ENCODE data around the gene DYNC2LI1. TPM values are rescaled to one million over a fixed set of nuclear protein-coding genes. Genes with fewer than 3 reads are reported as not detected.

The DYNC2LI1 gene
- total and polyA plus RNA-seq, 2 of the 8 experiments (the other 6 are each of a cell fraction or from before 2014, with no cell fraction given): 3.9 to 7.6 TPM

DNA sequence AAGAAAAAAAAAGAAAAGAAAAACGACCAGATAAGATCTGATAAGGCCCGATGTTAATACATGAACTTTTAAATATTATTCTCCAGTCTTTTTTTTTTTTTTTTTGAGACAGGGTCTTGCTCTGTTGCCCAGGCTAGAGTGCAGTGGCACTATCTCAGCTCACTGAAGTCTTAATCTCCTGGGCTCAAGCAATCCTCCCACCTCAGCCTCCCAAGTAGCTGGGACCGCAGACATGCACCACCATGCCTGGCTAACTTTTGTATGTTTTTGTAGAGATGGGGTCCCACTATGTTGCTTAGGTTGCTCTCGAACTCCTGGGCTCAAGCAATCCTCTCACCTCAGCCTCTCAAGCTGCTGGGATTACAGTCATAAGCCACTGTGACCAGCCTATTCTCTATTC, 63.2 kb downstream of the DYNC2LI1 start (continued):
- no peak for TF ChIP-seq CHD7 (IDR thresholded peaks at IDR 0.05; ENCODE audit: insufficient replicate concordance, low read length)
- TF ChIP-seq, protein P1, sequence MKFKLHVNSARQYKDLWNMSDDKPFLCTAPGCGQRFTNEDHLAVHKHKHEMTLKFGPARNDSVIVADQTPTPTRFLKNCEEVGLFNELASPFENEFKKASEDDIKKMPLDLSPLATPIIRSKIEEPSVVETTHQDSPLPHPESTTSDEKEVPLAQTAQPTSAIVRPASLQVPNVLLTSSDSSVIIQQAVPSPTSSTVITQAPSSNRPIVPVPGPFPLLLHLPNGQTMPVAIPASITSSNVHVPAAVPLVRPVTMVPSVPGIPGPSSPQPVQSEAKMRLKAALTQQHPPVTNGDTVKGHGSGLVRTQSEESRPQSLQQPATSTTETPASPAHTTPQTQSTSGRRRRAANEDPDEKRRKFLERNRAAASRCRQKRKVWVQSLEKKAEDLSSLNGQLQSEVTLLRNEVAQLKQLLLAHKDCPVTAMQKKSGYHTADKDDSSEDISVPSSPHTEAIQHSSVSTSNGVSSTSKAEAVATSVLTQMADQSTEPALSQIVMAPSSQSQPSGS (IDR thresholded peaks at IDR 0.05; ENCODE audit: low read length): no peak
- no peak for TF ChIP-seq POU5F1 (IDR thresholded peaks at IDR 0.05; ENCODE audit: low read depth, low read length)
- TF ChIP-seq SAP30 (IDR thresholded peaks at IDR 0.05; ENCODE audit: insufficient read depth, insufficient replicate concordance, low read length): no peak
- TF ChIP-seq PHF8 (conservative IDR thresholded peaks at IDR 0.05; ENCODE audit: low read depth, low read length): no peak
- no peak for TF ChIP-seq EGR1 (IDR thresholded peaks at IDR 0.05; ENCODE audit: borderline replicate concordance, low read depth, low read length)
- no peak for TF ChIP-seq TAF7 (optimal IDR thresholded peaks at IDR 0.05; ENCODE audit: borderline replicate concordance, low read depth, low read length)
- no peak for TF ChIP-seq TAF1 (IDR thresholded peaks at IDR 0.05; ENCODE audit: low read depth, low read length)
- TF ChIP-seq EP300 (IDR thresholded peaks at IDR 0.05; ENCODE audit: borderline replicate concordance in 1 of 2, low read depth in 2 of 2, low read length in 2 of 2): no peak
- no peak for TF ChIP-seq SIX5 (IDR thresholded peaks at IDR 0.05; ENCODE audit: low read depth, low read length)
